GM13977 (cell line): Measurements from ENCODE around the gene RFTN2.
"Not testable (repeated sequence)": the region's sequence is repeated elsewhere in the genome, so short reads cannot be mapped to it uniquely, and the experiment has no call there.

Experiments used
- DNase-seq: peaks from one replicate; pipeline ENCODE4 v3.0.0; 2012; ENCODE audit warnings: low spot score
- in situ Hi-C: fragments of 300-500 bp; cut with MboI; formaldehyde crosslinking; loops from one replicate; pipeline ENCODE4 v1.12.0; 2022; ENCODE audit warnings: low sequenced_read_pairs, low pct_unique_long_range_greater_than_20kb, mixed read lengths, inconsistent platforms; ENCODE audit not compliant: unreplicated experiment
- TF ChIP-seq, protein P1 (sequence below): IDR thresholded peaks from 2 replicates; pipeline ENCODE4 v1.5.1; 2012; ENCODE audit warnings: mild to moderate bottlenecking, control low read depth; ENCODE audit not compliant: insufficient read depth; ENCODE audit errors: extremely low read depth, missing control alignments

RFTN2 gene

DNA sequence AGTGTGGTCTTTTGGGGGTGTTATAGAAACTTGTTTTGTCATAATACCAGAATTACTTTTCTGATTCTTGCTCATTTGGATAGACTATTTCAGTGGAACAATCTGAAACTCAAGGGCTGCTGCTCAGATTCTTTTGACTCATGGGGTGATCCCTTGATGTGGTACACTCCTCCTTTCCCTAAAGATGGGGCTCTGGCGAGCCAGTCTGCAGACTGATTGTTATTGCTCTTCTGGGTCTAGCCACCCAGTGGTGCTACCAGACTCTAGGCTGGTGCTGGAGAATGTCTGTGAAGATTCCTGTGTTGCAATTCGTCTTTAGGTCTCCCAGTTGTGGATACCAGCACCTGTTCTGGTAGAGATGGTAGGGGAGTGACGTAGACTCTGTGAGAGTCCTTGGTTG lies 25.6 kb upstream of the RFTN2 start:
- in situ Hi-C loops, result no loop called here
- TF ChIP-seq, protein P1, sequence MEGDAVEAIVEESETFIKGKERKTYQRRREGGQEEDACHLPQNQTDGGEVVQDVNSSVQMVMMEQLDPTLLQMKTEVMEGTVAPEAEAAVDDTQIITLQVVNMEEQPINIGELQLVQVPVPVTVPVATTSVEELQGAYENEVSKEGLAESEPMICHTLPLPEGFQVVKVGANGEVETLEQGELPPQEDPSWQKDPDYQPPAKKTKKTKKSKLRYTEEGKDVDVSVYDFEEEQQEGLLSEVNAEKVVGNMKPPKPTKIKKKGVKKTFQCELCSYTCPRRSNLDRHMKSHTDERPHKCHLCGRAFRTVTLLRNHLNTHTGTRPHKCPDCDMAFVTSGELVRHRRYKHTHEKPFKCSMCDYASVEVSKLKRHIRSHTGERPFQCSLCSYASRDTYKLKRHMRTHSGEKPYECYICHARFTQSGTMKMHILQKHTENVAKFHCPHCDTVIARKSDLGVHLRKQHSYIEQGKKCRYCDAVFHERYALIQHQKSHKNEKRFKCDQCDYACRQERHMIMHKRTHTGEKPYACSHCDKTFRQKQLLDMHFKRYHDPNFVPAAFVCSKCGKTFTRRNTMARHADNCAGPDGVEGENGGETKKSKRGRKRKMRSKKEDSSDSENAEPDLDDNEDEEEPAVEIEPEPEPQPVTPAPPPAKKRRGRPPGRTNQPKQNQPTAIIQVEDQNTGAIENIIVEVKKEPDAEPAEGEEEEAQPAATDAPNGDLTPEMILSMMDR, result no peak
- DNase-seq, result no peak

DNA sequence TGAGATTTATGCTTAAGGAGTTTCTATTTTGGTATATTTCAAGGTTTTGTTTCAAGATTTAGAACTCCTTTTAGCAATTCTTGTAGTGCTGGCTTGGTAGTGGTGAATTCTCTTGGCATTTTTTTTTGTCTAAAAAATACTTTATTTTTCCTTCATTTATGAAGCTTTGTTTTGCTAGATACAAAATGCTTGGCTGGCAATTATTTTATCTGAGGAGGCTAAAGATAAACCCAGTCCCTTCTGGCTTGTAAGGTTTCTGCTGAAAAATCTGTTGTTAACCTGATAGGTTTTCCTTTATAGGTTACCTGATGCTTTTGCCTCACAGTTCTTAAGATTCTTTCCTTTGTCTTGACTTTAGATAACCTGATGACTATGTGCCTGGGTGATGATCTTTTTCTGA lies 24.3 kb upstream of the RFTN2 start:
- in situ Hi-C loops, DNase-seq: not testable (repeated sequence)

DNA sequence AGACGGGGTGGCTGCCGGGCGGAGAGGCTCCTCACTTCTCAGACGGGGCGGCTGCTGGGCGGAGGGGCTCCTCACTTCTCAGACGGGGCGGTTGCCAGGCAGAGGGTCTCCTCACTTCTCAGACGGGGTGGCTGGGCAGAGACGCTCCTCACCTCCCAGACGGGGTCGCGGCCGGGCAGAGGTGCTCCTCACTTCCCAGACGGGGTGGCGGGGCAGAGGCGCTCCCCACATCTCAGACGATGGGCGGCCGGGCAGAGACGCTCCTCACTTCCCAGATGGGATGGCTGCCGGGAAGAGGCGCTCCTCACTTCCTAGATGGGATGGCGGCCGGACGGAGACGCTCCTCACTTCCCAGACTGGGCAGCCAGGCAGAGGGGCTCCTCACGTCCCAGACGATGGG lies 21.2 kb upstream of the RFTN2 start:
- in situ Hi-C loops, result not testable (repeated sequence)

DNA sequence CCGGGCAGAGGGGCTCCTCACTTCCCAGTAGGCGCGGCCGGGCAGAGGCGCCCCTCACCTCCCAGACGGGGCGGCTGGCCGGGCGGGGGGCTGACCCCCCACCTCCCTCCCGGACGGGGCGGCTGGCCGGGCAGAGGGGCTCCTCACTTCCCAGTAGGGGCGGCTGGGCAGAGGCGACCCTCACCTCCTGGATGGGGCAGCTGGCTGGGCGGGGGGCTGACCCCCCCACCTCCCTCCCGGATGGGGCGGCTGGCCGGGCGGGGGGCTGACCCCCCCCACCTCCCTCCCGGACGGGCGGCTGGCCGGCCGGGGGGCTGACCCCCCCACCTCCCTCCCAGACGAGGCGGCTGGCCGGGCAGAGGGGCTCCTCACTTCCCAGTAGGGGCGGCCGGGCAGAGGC lies 20.6 kb upstream of the RFTN2 start:
- DNase-seq, in situ Hi-C loops: not testable (repeated sequence)

More for the DNA sequence above, 21.2 kb upstream of the RFTN2 start:
- not testable (repeated sequence) for DNase-seq

DNA sequence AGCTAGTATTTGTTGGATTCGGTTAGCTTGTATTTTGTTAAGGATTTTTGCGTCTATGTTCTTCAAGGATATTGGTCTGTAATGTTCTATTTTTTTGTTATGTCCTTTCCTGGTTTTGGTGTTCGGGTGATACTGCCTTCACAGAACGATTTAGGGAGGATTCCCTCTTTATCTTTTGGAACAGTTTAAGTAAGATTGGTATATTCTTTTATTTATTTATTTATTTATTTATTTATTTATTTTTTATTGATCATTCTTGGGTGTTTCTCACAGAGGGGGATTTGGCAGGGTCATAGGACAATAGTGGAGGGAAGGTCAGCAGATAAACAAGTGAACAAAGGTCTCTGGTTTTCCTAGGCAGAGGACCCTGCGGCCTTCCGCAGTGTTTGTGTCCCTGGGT lies 19.8 kb upstream of the RFTN2 start:
- DNase-seq, in situ Hi-C loops: not testable (repeated sequence)

DNA sequence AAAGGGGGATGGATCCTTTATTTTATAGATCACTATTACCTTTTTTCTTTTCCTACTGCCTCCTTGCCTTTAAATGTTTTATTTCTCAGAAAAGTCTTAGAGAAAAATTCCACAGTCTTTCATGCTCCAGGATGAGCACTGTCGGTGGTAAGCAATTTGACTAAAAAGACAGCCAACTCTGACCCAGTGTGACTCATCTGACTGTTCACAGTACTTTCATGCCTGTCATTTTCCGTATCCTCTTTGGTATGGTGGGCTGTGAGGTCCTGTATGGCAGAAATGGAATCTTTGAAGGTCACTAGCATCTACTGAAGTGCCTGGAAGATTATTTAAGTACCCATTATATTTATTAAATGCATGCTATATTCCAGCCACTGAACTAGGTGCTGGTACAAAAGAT lies 2.1 kb upstream of the RFTN2 start:
- DNase-seq, result no peak
- TF ChIP-seq, protein P1, result no peak
- in situ Hi-C loops, result no loop called here

DNA sequence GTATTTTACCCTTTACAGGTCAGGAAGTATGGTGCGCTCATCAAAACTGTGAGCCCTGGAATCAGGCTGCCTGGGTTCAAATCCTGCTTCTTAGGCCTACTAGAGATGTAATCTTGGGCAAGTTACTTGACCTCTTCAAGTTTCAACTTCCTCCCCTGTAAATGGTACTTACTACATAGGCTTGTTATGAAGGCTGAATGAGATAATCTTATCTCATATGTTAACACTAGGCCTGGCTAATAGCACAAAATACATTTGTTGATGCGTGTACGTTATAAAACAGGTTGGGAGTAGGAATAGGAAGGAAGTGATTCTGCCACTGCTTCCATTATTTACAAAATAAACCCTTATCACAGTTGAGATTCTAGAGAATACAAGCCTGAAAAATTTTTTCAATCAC lies 1.7 kb upstream of the RFTN2 start:
- TF ChIP-seq, protein P1, result no peak
- no peak for DNase-seq
- in situ Hi-C loops, result no loop called here

DNA sequence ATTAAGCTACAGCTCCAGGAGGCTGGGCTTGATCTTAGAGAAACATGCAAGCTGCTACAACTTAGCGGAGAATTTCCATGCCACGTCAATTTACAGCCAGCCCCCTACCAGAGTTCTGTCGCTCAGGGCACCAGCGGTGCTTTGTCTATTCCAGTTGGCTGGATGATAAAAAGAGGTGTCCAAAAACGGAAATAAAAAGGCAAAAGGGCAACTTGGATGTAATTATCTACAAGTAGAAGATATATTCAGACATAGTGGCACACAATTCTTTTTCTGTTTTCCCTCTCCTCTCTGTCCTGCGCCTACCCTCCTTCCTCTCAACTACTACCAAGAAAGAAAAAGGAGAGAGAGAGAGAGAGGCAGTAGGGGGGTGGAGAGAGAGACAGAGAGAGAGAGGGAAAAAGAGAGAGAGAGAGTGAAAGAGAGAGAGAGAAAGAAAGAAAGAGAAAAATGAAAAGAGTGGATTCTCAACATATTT lies 363 bp upstream of the RFTN2 start:
- no peak for DNase-seq
- in situ Hi-C loops, result no loop called here
- TF ChIP-seq, protein P1, result no peak

DNA sequence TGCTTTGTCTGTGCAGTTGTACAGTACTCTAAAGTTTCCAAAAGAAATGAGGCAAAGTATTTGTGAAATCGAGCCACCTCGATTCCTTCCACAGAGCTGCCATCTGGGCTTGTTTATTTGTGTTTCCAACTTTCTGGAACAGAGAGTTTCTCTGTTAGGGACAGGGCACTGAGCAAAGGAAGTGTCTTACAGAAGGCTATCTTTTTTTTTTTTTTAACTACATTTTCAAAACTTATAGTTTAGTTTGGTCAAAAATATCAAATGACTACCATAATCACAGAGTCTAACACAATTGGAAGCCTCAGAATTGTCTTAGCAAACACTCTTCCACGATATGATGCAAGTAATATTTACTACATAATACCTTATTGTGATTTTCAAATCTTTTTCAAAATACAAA lies 796 bp downstream of the RFTN2 start:
- in situ Hi-C loops, result no loop called here
- DNase-seq, result no peak
- TF ChIP-seq, protein P1, result no peak
